HepG2 (cell line): ENCODE results near the gene FEV. TPM values are rescaled to one million over a fixed set of nuclear protein-coding genes. Genes with fewer than 3 reads are reported as not detected.

Experiments used
- ATF7 ChIP-seq, 2 experiments: fragments of 450-650 bp in 1 of 2; sonication (generic) in 1 of 2; formaldehyde crosslinking in 1 of 2; IDR thresholded peaks; 2 replicates each; pipeline versions ENCODE4 v1.4.0 to v1.6.1; 2016 to 2020; ENCODE audit warnings: antibody characterized with exemption in 1 of 2, mild to moderate bottlenecking in 1 of 2, missing genetic modification reagents in 1 of 2
- CBX5 ChIP-seq: sonication (generic); formaldehyde crosslinking; IDR thresholded peaks from 2 replicates; pipeline ENCODE4 v1.4.0; 2020; ENCODE audit warnings: missing genetic modification reagents, borderline replicate concordance
- CHD4 ChIP-seq: fragments of 200-600 bp; sonication (generic); IDR thresholded peaks from 2 replicates; pipeline ENCODE4 v1.7.0; 2017; ENCODE audit warnings: mild to moderate bottlenecking, low read length, borderline replicate concordance
- E2F1 ChIP-seq: sonication (generic); formaldehyde crosslinking; IDR thresholded peaks from 2 replicates; pipeline ENCODE4 v1.5.0; 2020; ENCODE audit warnings: missing genetic modification reagents
- ELF3 ChIP-seq: IDR thresholded peaks from 2 replicates; pipeline ENCODE4 v1.6.1; 2016; ENCODE audit warnings: missing genetic modification reagents, missing compliant biosample characterization
- IRF1 ChIP-seq: sonication (generic); formaldehyde crosslinking; IDR thresholded peaks from 2 replicates; pipeline ENCODE4 v1.4.0; 2020; ENCODE audit warnings: low read depth, mild to moderate bottlenecking, missing genetic modification reagents
- MAZ ChIP-seq, 2 experiments: sonication (generic) in 1 of 2; formaldehyde crosslinking in 1 of 2; IDR thresholded peaks; 2 replicates each; pipeline versions ENCODE4 v1.5.0 to v1.6.1; 2012 to 2020; ENCODE audit warnings: low read depth in 2 of 2, mild to moderate bottlenecking in 2 of 2, borderline replicate concordance in 1 of 2, improper control_type of control experiment in 1 of 2, low read length in 1 of 2, missing genetic modification reagents in 1 of 2, moderate library complexity in 1 of 2
- MTA1 ChIP-seq: sonication (generic); formaldehyde crosslinking; IDR thresholded peaks from 2 replicates; pipeline ENCODE4 v1.4.0; 2020; ENCODE audit warnings: missing genetic modification reagents, mild to moderate bottlenecking, borderline replicate concordance
- MTA3 ChIP-seq: sonication (generic); formaldehyde crosslinking; IDR thresholded peaks from 2 replicates; pipeline ENCODE4 v1.4.0; 2020; ENCODE audit warnings: missing genetic modification reagents
- NFE2L1 ChIP-seq: sonication (generic); formaldehyde crosslinking; IDR thresholded peaks from 2 replicates; pipeline ENCODE4 v1.4.0; 2020; ENCODE audit warnings: missing genetic modification reagents, mild to moderate bottlenecking, borderline replicate concordance
- NFRKB ChIP-seq: fragments of 450-650 bp; IDR thresholded peaks from 2 replicates; pipeline ENCODE4 v1.6.1; 2017
- PATZ1 ChIP-seq: sonication (generic); formaldehyde crosslinking; IDR thresholded peaks from 2 replicates; pipeline ENCODE4 v1.4.0; 2020; ENCODE audit warnings: missing genetic modification reagents
- SNAI1 ChIP-seq: sonication (generic); formaldehyde crosslinking; IDR thresholded peaks from 2 replicates; pipeline ENCODE4 v1.5.0; 2020; ENCODE audit warnings: mild to moderate bottlenecking, missing genetic modification reagents, borderline replicate concordance
- TBX2 ChIP-seq: sonication (generic); formaldehyde crosslinking; IDR thresholded peaks from 2 replicates; pipeline ENCODE4 v1.5.0; 2020; ENCODE audit warnings: missing genetic modification reagents, mild to moderate bottlenecking, borderline replicate concordance
- ZNF343 ChIP-seq: sonication (generic); formaldehyde crosslinking; IDR thresholded peaks from 2 replicates; pipeline ENCODE4 v1.4.0; 2020; ENCODE audit warnings: mild to moderate bottlenecking, missing genetic modification reagents
- ZNF441 ChIP-seq: sonication (generic); formaldehyde crosslinking; IDR thresholded peaks from 2 replicates; pipeline ENCODE4 v1.7.0; 2021; ENCODE audit warnings: missing genetic modification reagents, borderline replicate concordance
- ZNF614 ChIP-seq: IDR thresholded peaks from 2 replicates; pipeline ENCODE4 v1.6.1; 2018; ENCODE audit warnings: missing biosample characterization, missing genetic modification reagents, inconsistent platforms, borderline replicate concordance
- ZNF687 ChIP-seq: sonication (generic); formaldehyde crosslinking; IDR thresholded peaks from 2 replicates; pipeline ENCODE4 v1.5.1; 2020; ENCODE audit warnings: mild to moderate bottlenecking, missing genetic modification reagents, moderate library complexity
- ZNF788 ChIP-seq: sonication (generic); formaldehyde crosslinking; IDR thresholded peaks from 2 replicates; pipeline ENCODE4 v1.5.0; 2020; ENCODE audit warnings: mild to moderate bottlenecking, missing genetic modification reagents, borderline replicate concordance
- polyA plus RNA-seq, 8 experiments: library from polyadenylated mRNA; depleted of rRNA in 3 of 8; stranded (reverse) in 7 of 8; unstranded in 1 of 8; fragments of >200 nt; fragmentation: Illumina TruSeq in 4 of 8; extraction: Trizol in 4 of 8; gene quantifications; 2 replicates each; pipeline versions ENCODE4 v1.2.1 to v1.2.3, GENCODE V29; 2011 to 2016; ENCODE audit warnings: low read depth in 4 of 8, missing spikeins in 1 of 8, mixed read lengths in 1 of 8; ENCODE audit not compliant: insufficient read depth in 1 of 8
- total RNA-seq, 5 experiments: library from RNA; depleted of rRNA; stranded (reverse); fragments of >200 nt; fragmentation: Illumina TruSeq; extraction: Trizol; gene quantifications; 2 replicates each; pipeline ENCODE4 v1.2.3, GENCODE V29; 2016; ENCODE audit warnings: low read depth in 1 of 5

Gene FEV
- total and polyA plus RNA-seq, 2 of the 13 experiments (the other 11 are each of a cell fraction or from before 2014, with no cell fraction given): not detected

- TF ChIP-seq ZNF687 (CRISPR knock-in tag): peak; percentile 22
- TF ChIP-seq MTA3 (CRISPR knock-in tag): no peak
- TF ChIP-seq MAZ (IDR thresholded peaks at IDR 0.05; ENCODE audit: borderline replicate concordance, low read depth, low read length): no peak
- TF ChIP-seq MAZ (CRISPR knock-in tag; IDR thresholded peaks at IDR 0.05; ENCODE audit: low read depth): 0 out of 2 replicates have a peak, but pooled peaks have one; percentile 48
- TF ChIP-seq CHD4: no peak
- TF ChIP-seq TBX2 (CRISPR knock-in tag): 0 out of 2 replicates have a peak, but pooled peaks have one; percentile 41
- 0 out of 2 replicates have a peak, but pooled peaks have one; percentile 25 for TF ChIP-seq ZNF343 (CRISPR knock-in tag)
- peak; percentile 52; the same call in 1 of the 2 replicates for TF ChIP-seq MTA1 (CRISPR knock-in tag)
- TF ChIP-seq SNAI1 (CRISPR knock-in tag): no peak
- no peak for TF ChIP-seq ELF3
- no peak for TF ChIP-seq PATZ1 (CRISPR knock-in tag)
- TF ChIP-seq IRF1 (CRISPR knock-in tag): peak; percentile 23; the same call in 1 of the 2 replicates
- no peak for TF ChIP-seq ZNF614 (CRISPR knock-in tag)
- TF ChIP-seq ZNF788 (CRISPR knock-in tag): 0 out of 2 replicates have a peak, but pooled peaks have one; percentile 51
- TF ChIP-seq NFE2L1 (CRISPR knock-in tag): no peak
- TF ChIP-seq CBX5 (CRISPR knock-in tag): 0 out of 2 replicates have a peak, but pooled peaks have one; percentile 20
- TF ChIP-seq ATF7 (IDR thresholded peaks at IDR 0.05): no peak
- TF ChIP-seq ATF7 (CRISPR knock-in tag; IDR thresholded peaks at IDR 0.05): 0 out of 2 replicates have a peak, but pooled peaks have one; percentile 32
- TF ChIP-seq NFRKB: no peak
- TF ChIP-seq ZNF441 (CRISPR knock-in tag): no peak
- TF ChIP-seq E2F1 (CRISPR knock-in tag): no peak
These were observed 44.2 kb upstream of the FEV start (continued) for GRCh38 chr2:219028996-219029828.
